AG09319 (cell line): Measurements from ENCODE around the gene MARK4.

ENCODE experiments used
- DNase-seq: peaks from one replicate; pipeline ENCODE4 v3.0.0-alpha.2; 2010; ENCODE audit warnings: low read depth; ENCODE audit errors: extremely low read depth
- CTCF ChIP-seq: IDR thresholded peaks from 2 replicates; pipeline ENCODE4 v1.5.1; 2011; ENCODE audit warnings: low read depth, mild to moderate bottlenecking, inconsistent platforms, low read length, moderate library complexity

MARK4 gene

GRCh38 chr19:45299719-45300118, 48.6 kb downstream of the MARK4 start:
- no peak for TF ChIP-seq CTCF

GRCh38 chr19:45302416-45302815, 51.3 kb downstream of the MARK4 start:
- TF ChIP-seq CTCF: no peak
- no peak for DNase-seq

More at GRCh38 chr19:45299719-45300118, 48.6 kb downstream of the MARK4 start:
- no peak for DNase-seq

- DNase-seq: no peak
- no peak for TF ChIP-seq CTCF
These were observed 52.4 kb downstream of the MARK4 start for GRCh38 chr19:45303269-45304060.

- no peak for TF ChIP-seq CTCF
- DNase-seq: no peak
These were observed 53.3 kb downstream of the MARK4 start for GRCh38 chr19:45304141-45304926.

- TF ChIP-seq CTCF: no peak
- no peak for DNase-seq
These were observed 53.9 kb downstream of the MARK4 start for GRCh38 chr19:45305007-45305406.

GRCh38 chr19:45305421-45305820, 54.4 kb downstream of the MARK4 start:
- no peak for DNase-seq
- no peak for TF ChIP-seq CTCF

- no peak for DNase-seq
- TF ChIP-seq CTCF: no peak
These were observed 55.0 kb downstream of the MARK4 start for GRCh38 chr19:45306040-45306439.
